ENCODE results near the gene NEBL.

DNA sequence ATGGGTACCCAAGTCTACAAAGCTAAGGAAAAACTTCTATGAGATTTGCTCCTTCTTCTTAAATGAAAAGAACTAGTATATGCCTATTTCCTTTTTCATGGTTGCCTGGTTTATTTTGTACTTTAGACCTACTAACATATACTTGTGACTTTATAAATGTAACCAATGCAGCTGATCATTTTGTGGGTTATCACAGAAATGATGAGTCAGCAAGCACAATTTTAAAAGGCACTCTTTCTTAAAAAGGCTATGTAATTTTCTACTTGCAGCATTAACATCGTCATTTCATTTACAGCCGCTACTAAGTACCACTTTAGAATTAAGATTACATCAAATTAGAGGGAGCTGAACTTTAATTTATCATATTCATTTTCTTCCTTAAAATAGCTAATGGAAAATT is 13.6 kb downstream of the NEBL start:
- TF ChIP-seq GATA3 (IDR thresholded peaks at IDR 0.05; ENCODE audit: low read depth, low read length) (no peak), GATA2 (IDR thresholded peaks at IDR 0.05; ENCODE audit: low read depth, low read length) (no peak)
